LHCN-M2 (cell line): Measurements from ENCODE around the gene STYX. TPM values are rescaled to one million over a fixed set of nuclear protein-coding genes. Genes with fewer than 3 reads are reported as not detected.

Source experiments
- DNase-seq: peaks from one replicate; pipeline ENCODE4 v3.0.0-alpha.2; 2012; ENCODE audit warnings: low read depth
- total RNA-seq: library from RNA; depleted of rRNA; stranded (reverse); fragments of >200 nt; gene quantifications from 2 replicates; pipeline ENCODE4 v1.2.3, GENCODE V29; 2014; rRNA removed

Gene STYX
- total RNA-seq, 1 experiment from 2014 or later: 20.5 TPM

DNA sequence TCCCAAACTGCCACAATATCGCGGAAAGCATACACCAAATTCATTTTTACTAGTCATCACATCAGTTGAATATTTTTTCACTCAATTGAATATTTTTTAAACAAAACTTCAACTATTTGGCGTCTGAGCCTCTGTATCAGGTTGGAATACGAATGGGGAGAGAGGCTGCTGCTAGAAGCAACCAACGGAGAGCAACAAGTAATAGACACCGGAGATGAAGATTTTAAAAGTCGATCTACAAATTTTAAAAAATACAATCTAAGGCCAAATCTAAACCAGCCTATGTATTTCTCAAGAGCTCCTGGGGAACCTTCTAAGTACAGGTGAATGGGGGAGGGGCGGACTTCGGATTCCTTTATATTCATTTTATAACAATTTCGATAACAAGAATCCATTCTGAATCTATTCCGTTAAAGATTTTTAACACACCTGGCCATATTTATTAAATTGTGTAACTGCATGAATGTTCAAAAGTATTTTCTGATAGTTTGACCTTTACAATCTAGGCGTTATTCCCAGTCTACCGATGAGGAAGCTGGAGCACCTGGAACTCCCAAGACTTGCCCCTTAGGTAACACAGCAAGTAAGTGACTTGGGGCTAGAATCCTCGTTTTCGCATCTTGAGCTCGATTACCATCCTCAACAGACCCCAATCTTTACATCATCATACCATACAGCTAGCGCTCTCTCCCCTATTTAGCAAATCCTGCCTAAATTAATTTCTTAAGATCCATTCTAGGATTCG lies 60.2 kb downstream of the STYX start:
- no peak for DNase-seq

DNA sequence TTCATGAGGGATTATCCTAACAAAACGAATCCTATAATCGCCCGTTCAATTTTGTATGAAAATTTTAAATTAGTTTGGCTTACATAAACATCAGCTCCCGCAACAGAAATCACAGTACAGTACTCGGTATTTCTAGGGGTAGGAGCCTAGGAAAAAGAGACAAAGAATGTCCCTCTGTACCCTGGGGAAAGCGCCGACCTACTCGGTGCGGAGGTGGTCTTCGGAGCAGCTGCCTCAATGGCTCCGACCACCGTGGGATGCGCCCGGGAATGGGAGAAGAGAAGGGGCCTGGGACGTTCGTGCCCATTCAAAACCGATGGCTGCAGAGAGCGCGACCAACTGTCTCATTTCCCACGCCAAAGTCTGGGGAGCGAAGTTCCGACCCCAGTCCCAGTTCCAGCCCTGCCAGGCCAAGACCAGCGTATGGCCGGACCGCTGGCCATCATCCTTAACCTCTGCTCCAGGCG lies 60.8 kb downstream of the STYX start:
- no peak for DNase-seq

DNA sequence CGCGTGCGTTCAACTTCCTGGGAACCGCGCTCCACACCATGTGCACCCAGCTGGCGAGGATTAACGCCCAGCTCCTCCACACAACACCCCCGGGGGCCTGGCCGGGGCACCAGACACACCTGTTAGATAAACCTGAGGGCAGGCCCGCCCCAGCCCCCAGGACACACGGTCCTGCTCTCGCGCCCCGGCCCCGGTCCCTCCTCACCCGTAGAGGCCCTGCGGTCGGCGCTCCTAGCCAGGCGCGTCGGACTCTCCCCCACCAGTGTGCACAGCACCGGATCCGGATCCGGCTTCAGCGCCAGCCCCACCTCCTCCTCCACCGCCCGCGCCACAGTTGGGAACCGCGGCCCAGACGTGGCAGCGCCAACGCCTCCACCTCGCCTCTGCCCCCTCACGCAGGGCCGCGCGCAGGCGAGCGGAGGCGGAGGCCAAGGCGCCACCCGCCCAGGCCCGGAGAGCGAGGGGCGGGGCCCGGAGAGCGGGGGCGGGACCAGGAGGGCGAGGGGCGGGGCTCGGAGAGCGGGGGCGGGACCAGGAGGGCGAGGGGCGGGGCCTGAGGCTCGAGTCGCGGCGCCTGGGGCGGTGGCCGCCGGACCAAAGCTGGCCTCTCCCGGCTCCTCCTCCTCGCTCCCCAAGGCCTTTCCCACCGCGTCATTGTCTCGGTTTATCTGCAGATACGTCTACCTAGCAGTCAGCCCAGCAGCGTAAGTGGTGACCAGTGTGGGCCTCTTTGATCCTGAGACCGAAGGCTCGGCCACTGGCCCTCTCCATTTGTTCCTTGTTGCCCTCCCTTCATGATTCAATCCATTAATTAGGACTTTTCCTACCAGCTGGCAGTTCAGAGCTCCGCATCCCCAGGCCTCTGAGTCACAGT lies 61.5 kb downstream of the STYX start, which contains the start of gene GNPNAT1:
TSS of gene GNPNAT1 (minus strand) at position 385 of the 874 bp plus-strand sequence. CDS start 6,957 bp downstream, outside the sequence.
- DNase-seq: peak; percentile 89

DNA sequence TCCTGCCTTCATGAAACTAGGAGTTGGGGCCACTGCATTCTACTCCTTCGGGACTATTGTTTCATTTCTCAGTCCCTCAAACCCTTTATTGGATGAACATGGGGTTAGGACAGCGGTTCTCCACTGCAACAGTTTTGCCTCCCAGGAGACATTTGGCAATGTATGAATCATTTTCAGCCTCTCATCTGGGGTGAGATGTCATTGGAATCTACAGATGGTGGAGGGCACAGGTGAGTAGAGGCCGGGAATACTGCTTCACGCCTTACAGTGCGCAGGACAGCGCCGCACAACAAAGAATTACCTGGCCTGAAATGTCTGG lies 62.1 kb downstream of the STYX start:
- no peak for DNase-seq

DNA sequence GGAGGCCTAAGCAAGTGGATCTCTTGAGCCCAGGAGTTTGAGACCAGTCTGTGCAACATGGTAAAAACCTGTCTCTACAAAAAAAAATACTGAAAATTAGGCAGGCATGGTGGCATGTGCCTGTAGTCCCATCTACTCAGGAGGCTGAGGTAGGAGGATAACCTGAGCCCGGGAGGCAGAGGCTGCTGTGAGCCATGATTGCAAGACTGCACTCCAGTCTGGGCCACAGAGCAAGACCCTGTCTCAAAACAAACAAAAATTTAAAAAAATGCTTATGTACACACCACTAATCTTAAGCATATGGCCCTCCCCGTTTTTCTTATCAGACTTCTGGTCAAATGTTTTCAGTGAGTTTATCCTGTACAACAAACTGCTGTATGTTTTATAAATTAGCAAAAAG lies 63.1 kb downstream of the STYX start:
- no peak for DNase-seq

DNA sequence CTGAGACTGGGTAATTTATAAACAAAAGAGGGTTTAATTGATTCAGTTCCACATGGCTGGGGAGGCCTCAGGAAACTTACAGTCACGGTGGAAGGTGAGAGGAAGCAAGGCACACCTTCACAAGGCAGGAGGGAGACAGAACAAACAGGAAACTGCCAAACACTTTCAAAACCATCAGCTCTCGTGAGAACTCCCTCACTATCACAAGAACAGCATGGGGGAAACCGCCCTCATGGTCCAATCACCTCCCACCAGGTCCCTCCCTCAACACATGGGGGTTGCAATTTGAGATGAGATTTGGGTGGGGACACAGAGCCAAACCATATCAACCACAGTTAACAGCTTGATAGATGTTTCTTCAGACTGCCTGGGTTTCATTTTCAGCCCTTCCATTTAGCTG lies 67.7 kb downstream of the STYX start:
- no peak for DNase-seq

DNA sequence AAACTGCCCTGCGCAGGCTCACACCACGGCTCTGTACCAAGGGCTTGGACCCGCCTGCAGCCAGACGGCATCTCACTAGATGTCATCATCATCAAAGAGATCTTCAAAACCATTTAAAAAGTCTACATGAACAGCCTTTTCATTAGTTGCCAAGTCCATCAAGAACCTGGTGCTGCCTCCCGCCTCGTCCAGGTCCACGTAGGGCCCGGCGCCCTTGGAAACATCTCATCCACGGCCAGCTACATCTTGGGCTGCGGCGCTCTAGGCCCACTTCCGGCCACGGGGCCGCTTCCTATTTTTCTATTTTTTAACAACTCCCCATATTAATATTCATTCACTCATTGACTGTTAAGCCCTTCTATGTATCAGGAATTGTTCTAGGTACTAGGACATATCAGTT lies 68.9 kb downstream of the STYX start:
- no peak for DNase-seq

DNA sequence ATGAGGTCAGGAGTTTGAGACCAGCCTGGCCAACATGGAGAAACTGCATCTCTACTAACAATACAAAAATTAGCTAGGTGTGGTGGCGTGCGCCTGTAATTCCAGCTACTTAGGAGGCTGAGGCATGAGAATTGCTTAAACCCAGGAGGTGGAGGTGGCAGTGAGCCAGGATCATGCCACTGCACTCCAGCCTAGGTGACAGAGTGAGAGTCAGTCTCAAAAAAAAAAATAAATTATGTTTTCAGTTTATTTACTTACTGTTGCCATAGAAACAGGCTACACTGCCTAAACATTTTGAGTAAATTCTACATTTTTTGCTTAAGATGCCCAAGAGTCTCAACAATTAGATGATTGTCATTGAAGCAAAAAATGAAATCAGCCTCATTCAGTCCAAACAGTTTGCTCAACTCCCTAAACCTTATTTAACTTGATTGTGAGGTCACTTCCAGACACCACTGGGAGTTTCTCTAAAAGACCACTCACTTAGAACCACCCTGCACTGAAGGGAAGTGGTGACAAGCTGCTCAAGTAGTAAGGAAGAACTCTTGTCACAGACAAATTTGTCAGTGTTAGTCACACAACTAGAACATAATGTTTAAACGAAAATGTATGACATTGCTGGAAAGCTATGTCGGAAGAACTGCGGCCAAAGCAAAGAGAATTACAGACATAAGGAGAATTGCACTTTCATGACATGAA lies 71.2 kb downstream of the STYX start:
- DNase-seq: peak; percentile 74

DNA sequence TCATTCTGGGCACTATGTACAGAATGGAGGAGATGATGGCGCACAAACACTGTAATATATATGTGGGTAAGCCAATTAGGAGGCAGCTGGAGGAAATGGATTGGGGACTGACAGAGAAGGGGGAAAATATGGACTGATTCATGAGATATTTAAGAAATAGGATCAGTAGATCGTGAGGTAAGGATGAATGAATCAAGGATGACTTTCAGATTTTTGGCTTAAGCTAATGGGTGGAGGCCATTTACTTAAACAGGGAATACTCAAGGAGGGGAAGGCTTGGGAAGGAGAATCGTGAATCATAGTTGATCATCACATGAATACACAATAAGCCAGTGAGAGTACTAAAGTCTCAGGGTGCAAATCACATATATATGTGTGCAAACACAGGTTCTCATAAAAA lies 72.6 kb downstream of the STYX start:
- peak; percentile 68 for DNase-seq

DNA sequence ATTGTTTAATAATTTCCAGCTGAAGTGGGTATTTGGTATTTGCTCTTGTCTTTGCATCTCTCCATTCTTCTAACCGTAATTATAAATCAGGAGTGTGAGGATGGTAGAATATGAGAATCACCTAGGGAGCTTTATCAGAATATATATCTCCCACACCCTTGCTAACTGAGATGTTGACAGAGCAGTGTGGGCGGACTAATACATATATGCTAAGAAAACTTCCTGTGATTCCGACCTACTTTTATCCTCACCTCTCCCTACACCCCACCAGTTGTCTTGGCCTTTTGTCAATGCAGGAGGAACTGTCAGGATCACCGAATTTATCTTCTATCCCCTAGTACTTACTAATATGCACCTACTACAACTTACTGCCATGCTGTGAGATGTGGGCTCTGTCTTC lies 76.1 kb downstream of the STYX start:
- no peak for DNase-seq

DNA sequence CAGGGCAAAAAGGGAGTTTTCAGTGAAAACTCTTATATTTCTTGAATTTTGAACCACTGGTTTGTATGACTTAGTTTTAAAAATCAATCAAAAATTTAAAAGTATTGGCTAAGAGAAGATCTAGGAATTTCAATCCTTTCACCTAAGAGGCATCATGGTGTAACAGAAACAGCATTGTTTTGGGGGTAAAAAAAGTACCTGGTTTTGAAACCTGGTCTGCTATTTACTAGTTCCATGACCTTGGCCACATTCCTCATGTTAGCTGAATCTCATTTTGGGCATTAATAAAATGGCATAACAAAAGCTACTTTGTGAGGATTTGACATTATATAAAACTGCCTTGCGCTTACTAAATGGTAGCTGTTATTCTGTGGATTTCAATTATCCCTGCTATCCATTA lies 78.1 kb downstream of the STYX start:
- no peak for DNase-seq

DNA sequence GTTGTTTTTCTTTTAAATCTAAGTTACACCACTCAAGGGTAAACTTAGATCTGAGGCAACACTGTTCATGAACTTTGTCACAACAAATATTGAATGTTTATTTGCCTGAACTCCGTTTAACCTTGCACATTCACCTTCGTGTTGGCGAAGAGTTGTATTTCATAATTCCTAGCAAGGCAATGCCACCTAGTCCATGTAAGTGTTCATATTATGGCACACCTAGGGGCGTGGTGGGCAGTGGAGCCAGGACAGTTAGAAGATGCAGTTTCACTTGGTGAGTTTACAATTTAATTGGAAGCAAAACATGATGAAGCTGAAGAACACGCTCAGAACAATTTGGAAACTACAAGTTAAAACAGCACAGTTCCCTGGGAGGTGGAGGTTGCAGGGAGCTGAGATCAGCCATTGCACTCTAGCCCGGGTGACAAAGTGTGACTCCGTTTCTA lies 91.9 kb downstream of the STYX start:
- no peak for DNase-seq

DNA sequence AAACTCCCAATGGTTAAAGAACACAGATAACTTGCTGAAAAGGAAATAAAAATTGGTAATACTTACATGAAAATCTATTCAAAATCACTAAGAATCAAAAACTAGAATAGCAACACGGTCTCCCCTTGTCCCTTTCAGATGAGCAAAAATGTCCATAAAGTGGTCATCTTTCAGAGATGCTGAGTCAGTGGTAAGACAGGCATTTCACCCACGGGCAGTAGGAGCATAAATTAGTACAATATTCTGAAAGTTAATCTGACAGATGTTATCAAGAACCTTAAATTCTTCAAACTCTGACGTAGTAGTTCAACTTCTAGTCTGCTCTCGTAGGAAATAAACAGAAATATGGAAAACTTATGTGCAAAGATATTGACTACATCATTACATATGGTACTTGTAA lies 94.5 kb downstream of the STYX start:
- peak; percentile 23 for DNase-seq

Other genes starting within 250 kb of the STYX start
- gene TXNDC16, start 177.7 kb upstream of the STYX start, total RNA-seq: 2.9 and 4.3 TPM in 2 replicates
- gene GPR137C, start 177.3 kb upstream of the STYX start, total RNA-seq: 1.7 and 2.3 TPM in 2 replicates
- 83.3 and 98.4 TPM in 2 replicates for gene ERO1A, start 34.6 kb upstream of the STYX start, total RNA-seq
- 130 and 134 TPM in 2 replicates for gene PSMC6, start 23.0 kb upstream of the STYX start, total RNA-seq
- 38.1 and 40.2 TPM in 2 replicates for gene GNPNAT1, start 61.4 kb downstream of the STYX start, total RNA-seq
- gene FERMT2, start 220.9 kb downstream of the STYX start, total RNA-seq: 87.5 and 89.6 TPM in 2 replicates